Esophagus muscularis mucosa (tissue), 4 donors: Measurements from ENCODE around the gene CTRL.

Experiments used
- EP300 ChIP-seq: sonication (generic); formaldehyde crosslinking; IDR thresholded peaks from one replicate; pipeline ENCODE4 v1.6.1; 2017; ENCODE audit warnings: antibody characterized with exemption
- POLR2A ChIP-seq: fragments of 450-650 bp; IDR thresholded peaks from one replicate; pipeline ENCODE4 v1.6.1; 2017; ENCODE audit warnings: antibody characterized with exemption, moderate library complexity, mild to moderate bottlenecking, low read depth
- TF ChIP-seq, protein P1 (sequence below), 3 experiments: fragments of 200-600 bp in 2 of 3; fragments of 450-650 bp in 1 of 3; sonication (generic) in 2 of 3; IDR thresholded peaks; one replicate each; pipeline ENCODE4 v1.5.1; 2017 to 2019; ENCODE audit warnings: antibody characterized with exemption in 3 of 3, mild to moderate bottlenecking in 2 of 3, moderate library complexity in 1 of 3

DNA sequence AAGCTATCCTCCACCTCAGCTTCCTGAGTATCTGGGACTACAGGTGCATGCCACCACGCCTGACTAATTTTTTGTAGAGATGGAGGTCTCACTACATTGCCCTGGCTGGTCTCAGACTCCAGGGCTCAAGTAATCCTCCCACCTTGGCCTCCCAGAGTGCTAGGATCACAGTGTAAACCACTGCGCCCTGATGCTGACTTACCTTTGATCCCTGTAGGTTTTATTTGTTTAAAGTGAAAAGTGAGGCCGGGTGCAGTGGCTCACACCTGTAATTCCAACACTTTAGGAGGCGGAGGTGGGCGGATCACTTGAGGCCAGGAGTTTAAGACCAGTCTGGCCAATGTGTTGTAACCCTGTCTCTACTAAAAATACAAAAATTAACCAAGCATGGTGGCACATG is 29.9 kb downstream of the CTRL start:
- TF ChIP-seq POLR2A (no peak), EP300 (no peak)
- TF ChIP-seq, protein P1, sequence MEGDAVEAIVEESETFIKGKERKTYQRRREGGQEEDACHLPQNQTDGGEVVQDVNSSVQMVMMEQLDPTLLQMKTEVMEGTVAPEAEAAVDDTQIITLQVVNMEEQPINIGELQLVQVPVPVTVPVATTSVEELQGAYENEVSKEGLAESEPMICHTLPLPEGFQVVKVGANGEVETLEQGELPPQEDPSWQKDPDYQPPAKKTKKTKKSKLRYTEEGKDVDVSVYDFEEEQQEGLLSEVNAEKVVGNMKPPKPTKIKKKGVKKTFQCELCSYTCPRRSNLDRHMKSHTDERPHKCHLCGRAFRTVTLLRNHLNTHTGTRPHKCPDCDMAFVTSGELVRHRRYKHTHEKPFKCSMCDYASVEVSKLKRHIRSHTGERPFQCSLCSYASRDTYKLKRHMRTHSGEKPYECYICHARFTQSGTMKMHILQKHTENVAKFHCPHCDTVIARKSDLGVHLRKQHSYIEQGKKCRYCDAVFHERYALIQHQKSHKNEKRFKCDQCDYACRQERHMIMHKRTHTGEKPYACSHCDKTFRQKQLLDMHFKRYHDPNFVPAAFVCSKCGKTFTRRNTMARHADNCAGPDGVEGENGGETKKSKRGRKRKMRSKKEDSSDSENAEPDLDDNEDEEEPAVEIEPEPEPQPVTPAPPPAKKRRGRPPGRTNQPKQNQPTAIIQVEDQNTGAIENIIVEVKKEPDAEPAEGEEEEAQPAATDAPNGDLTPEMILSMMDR (IDR thresholded peaks at IDR 0.05), result no peak
